Ecto neural progenitor cell (in vitro differentiated cells): ENCODE data around the gene UBE2G2.

Source experiments
- DNase-seq: peaks from one replicate; pipeline ENCODE4 v3.0.0-alpha.2; 2018; ENCODE audit warnings: low spot score

UBE2G2 gene

DNA sequence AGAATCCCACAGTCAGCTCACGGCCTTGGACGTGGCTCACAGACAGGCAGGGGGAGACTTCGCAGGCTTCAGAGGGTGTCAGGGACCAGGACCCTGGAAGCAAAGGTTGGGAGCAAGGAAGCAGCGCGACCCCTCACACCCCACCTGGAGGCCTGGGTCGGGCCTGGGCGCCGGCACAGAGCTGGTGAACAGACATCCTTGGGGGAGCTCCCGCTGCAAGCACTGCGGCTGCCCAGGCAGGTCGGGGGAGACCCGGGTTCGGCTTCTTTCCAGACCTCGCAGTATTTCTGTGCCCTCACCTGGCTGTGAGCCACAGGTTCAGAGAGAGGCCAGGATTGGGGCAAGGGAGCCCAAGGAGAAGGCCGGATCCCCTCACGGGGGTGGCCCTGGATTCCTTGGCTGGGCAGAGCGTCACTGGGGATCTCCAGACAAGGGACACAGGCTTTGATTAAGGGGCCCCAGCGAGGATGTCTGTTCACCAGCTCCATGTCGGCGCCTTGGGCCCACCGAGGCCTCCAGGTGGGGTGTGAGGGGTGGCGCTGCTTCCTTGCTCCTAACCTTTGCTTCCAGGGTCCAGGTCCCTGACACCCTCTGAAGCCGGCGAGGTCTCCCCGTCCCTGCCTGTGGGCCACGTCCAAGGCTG is 52.4 kb downstream of the UBE2G2 start:
- DNase-seq, result no peak

DNA sequence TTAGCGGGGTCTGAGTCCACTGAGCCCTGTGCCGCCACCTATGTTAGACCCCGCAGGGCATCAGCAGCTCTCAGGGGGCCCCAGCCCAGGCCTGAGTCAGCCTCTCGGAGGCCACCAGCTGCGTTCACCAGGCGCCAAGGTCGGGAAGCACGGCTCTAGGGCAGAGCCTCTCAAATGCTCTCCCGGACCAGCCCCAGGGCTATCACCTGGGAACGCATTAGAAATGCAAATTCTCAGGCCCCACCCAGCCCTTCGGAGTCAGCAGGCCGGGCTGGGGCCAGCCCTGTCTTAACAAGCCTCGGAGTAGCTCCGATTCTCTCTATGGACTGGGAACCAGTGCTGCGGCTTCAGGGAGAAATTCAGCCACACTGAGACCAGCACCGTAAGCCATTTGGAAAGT is 53.0 kb downstream of the UBE2G2 start:
- DNase-seq, result no peak

GRCh38 chr21:44742418-44743153 is 59.0 kb downstream of the UBE2G2 start:
- DNase-seq, result no peak

GRCh38 chr21:44741921-44742320 is 59.7 kb downstream of the UBE2G2 start:
- no peak for DNase-seq

DNA sequence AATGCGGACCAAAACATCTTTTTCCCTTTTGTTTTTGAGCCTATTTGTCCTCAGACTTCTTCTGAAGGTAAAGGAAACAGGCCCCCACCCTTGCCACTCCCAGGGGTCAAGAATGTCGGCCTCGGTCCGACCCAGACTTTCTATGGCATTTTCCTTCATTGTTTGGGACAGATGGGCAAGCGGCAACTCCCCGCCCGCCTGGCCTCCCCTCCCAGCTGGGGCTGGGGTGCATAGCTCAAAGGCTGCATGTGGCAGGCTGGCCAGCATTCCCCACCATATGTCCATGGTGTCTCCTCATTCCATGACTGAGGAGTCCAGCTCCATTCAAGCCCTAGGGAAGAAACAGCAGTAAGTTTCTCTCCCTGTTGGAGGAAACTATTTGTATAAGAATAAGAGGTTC is 60.9 kb downstream of the UBE2G2 start:
- no peak for DNase-seq

DNA sequence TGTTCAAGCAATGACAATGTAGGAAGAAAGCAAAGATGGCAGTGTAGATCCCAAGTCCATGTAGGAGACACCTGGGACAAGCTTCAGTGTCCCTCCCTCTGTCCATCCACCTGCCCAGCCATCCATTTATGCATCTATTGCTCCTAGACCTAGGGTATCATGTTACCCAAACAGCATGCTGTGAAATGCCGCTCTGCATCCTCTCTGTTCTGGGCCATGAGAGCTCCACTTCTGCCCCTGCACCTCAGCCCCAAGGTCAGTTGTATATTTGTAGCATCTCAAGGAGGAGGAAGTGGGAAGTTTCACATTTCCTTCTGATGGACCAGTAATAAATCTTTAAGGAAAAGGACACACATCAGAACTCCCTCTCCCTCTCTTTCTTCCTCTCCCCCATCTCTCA is 62.3 kb downstream of the UBE2G2 start:
- no peak for DNase-seq

GRCh38 chr21:44738621-44739020 is 63.0 kb downstream of the UBE2G2 start:
- no peak for DNase-seq

DNA sequence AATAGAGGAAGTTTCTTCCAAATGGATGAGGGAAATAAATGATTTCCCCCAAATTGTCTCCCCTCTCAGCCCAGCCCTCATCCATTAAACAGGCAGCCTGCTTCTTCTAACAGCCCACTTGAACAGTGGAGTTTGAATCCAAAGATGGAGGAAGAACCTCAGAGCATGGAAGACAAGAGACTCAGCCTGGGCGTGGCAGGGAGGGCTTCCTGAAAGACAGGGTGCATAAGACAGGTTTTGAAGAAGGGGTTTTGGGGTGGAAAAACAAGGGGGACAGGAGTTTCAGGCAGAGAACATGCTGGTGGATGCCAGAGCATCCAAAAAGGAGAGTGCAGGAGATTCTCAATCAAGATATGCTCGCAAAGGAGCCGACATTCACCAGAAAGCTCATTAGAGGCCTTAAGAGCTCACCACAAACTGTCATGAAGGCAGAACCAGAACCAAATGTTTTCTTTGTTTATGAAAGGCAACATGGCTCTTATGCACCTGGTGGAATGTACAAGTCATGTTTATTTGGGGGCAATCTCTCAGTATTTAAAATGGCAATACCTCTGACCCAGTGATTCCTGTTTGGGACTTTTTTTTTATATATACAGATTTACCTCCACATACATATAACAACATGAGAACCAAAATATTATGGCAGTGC is 63.8 kb downstream of the UBE2G2 start:
- no peak for DNase-seq

- DNase-seq, result no peak
Observed at GRCh38 chr21:44736291-44737004, 65.2 kb downstream of the UBE2G2 start.

GRCh38 chr21:44735821-44736220 is 65.8 kb downstream of the UBE2G2 start:
- no peak for DNase-seq

GRCh38 chr21:44734841-44735240 is 66.8 kb downstream of the UBE2G2 start:
- DNase-seq, result no peak

- DNase-seq, result no peak
Observed at GRCh38 chr21:44734026-44734745, 67.4 kb downstream of the UBE2G2 start.

DNA sequence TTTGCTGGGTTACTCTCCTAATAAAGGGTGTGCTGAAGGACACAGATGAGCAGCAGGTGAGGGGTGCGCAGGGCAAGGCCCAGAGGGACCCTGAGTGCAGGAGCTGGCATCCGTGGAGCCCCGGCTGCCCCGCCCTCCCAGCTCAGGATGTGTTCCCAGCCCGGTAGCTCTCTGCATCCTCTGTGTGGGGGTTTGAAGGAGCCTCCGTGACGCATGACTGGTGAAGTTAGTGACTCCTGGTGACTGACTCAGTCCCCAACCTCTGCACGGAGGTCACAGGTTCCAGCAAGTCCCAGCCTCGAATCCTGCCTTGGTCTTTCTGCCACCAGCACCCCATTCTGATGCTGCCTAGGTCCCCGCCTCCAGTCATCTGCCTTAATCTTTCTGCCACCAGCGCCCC is 68.7 kb downstream of the UBE2G2 start:
- DNase-seq, result no peak

DNA sequence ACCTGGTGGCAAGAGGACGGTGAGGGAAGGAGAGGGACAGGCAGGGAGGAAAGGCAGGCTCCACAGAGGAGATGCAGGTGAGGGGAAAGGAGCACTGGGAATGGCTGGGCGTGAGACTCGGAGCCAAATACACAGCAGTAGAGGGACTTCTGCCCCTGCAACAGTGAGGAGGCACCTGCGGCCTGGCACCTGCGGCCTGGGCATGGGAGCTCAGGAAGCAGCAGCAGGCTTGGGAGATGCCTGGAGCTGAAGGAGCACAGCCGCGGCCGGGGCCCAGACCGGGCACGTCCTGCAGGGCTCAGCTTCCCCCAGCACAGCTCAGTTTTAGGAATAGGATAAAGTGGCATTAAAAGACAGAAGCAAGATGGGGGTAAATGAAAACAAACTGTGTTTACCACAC is 69.4 kb downstream of the UBE2G2 start:
- DNase-seq, result no peak

DNA sequence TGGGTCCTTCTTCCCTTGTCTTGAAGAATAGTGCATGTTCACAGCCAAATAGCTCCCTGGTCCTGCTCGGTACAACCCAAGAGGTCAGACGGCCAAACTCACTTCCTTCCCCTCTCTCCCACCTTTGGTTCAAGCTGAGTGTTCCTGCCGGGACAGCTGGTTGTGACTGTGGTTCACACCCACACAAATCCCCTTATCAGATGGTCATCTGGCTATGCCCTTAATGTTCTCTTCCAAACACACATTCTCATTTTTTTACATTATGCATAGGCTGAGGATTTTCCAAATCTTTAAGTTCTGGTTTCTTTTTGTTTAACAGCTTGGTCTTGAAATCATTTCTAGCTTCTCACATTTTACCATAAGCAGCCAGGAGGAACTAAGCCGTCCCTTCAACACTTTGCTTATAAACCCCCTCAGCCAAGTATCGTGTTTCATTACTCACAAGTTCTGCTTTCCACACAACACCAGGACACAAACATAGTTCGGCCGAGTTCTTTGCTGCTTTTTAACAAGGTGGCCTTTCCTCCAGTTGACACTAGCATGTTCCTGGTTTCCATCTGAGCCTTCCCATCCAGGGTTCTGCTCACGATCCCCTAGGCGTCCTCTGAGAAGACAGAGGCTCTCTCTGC is 70.6 kb downstream of the UBE2G2 start:
- DNase-seq, result no peak

DNA sequence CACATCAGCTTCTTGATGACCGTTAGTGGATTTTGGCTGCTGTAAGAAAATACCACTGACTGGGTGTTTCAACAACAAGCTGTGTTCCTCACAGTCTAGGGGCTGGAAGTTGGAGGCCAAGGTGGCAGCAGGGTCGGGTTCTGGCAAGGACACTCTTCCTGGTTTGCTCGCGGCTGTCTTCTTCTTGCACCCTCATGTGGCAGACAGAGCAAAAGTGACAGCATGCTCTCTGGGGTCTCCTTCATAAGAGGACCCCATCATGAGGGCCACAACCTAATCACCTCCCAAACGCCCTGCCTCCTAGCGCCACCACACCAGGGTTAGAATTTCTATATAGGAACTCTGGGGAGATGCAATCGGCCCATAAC is 71.6 kb downstream of the UBE2G2 start:
- DNase-seq, result no peak

DNA sequence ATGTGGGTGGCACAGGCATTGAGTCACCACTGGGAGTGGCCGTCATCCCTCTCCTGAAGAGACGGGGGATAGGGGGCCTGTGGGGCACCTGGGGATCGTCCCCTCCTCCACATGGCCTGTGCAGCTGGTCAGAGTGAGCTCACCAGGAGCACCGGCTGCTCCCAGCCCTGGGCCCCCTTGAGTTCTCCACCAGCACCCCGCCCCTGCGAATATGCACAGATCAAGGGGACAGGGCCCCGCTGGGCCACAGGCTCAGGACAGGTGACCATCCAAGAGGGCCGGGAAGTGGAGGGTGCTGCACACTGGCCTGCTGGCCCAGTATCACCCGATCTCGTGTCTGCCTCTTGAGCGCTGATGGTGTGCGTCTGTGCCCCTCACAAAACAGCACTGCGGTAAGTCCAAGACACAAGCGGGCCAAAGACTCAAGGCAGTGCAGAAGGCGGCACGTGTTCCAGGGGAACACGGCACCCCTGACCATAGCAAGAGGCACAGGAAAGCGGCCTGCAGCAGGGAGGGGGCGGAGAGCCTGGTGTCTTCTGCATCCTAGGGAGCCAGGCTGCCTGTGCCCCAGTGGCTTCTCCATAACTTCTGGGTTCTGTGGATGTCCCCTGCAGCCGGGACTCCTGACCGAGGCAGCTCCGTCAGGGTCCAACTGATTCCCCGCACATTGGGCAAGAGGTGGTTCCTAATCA is 72.1 kb downstream of the UBE2G2 start:
- DNase-seq, result no peak

DNA sequence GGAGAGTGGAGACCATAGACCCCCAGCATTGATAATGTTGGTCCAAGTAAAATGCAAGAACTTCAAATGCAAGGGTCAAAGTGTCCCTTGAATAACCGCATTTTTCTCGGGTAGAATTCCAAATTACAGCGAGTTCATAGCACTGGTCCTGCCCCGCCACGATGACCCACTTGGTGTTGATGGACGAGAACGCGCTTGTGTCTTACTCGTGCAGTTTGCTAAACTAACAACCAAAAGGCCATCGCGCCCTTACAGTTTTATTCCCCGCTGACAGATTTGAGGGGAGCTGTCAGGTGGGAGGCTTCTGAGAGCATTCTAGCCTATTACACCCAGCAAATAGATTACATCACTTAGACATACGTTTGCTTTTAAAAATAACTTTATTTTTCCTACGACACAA is 72.9 kb downstream of the UBE2G2 start:
- no peak for DNase-seq

DNA sequence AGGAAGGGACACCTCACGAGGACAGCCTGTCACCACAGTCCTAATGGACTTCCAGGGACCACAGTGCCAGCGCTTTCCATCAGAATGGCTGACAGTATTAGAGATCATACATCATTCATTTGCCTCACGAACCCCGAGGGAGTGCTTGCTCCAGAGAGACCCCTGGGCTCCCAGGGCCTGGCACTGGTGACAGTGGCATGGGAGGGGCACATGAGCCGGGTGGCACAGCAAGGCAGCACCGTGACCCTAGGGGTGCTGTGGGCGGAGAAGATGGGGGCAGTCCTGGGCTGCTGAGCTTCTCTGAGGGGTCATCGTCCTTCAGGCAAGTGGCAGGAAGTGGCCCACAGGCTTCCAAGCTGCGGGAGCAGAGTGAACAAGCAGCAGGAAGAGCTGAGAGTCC is 73.9 kb downstream of the UBE2G2 start:
- no peak for DNase-seq

DNA sequence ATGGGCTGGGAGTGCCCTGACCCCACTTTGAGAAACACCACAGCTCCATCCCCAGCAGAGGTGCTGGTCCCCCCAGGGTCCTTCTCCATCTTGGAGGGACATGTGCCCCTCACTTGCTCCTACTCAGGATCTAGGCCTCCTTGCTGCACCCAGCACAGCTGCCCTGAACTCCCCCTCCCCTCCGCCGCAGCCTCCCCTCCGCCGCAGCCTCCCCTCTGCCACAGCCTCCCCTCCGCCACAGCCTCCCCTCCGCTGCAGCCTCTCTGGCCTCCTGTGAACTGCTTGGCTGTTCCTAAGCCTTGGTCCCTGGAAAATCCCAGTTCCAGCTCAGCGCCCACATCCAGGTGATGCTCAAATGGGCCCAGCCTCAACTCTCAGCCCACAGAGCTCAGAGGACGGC is 74.3 kb downstream of the UBE2G2 start:
- no peak for DNase-seq

DNA sequence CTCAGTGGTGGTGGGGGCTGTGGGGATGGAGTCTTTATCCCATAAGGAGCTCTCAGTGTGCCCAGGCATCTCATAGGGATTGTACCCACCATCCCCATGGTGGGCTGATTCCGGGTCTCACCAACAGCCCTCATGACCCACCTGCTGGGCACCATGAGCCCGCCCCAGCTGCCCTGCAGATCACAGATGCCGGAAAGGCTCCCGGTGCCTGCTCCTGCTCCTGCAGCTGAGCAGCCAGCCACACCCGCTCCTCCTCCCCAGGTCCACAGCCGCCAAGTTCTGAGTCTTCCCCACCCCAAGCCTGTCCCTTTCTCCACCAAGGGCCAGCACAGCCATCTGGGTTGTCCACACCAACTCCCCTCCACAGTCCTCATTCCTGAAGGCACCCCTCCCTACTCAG is 74.8 kb downstream of the UBE2G2 start:
- no peak for DNase-seq
